ENCODE results near the gene GAMT. TPM values are rescaled to one million over a fixed set of nuclear protein-coding genes. Genes with fewer than 3 reads are reported as not detected.

Gene GAMT
- total and polyA plus RNA-seq, 2 of the 13 experiments (the other 11 are each of a cell fraction or from before 2014, with no cell fraction given): 115 to 124 TPM

GRCh38 chr19:1383312-1384084, 17.8 kb downstream of the GAMT start, which contains the start of gene NDUFS7 (continued):
- TF ChIP-seq HNRNPLL (IDR thresholded peaks at IDR 0.05; ENCODE audit: low read depth, low read length, poor library complexity, severe bottlenecking) (peak; percentile 79), TCF7 (IDR thresholded peaks at IDR 0.05; ENCODE audit: low read depth) (no peak; the same call in 1 of the 2 replicates), ZNF766 (CRISPR knock-in tag; IDR thresholded peaks at IDR 0.05; ENCODE audit: borderline replicate concordance) (peak; percentile 94), ZFYVE20 (CRISPR knock-in tag; IDR thresholded peaks at IDR 0.05; ENCODE audit: borderline replicate concordance, low read depth) (no peak), REST (IDR thresholded peaks at IDR 0.05; ENCODE audit: borderline replicate concordance in 1 of 2, low read depth in 1 of 2, low read length in 2 of 2) (peak in 1 of 2 experiments; percentile 68; a peak in 1 of 4 replicates), PTBP1 (IDR thresholded peaks at IDR 0.05; ENCODE audit: low read depth, low read length, poor library complexity, severe bottlenecking) (no peak), ATF7 (IDR thresholded peaks at IDR 0.05) (peak; percentile 26; the same call in 1 of the 2 replicates), ATF7 (CRISPR knock-in tag; IDR thresholded peaks at IDR 0.05) (peak; percentile 95; the same call in 1 of the 2 replicates), ZNF792 (CRISPR knock-in tag; IDR thresholded peaks at IDR 0.05) (peak; percentile 91), ZNF704 (CRISPR knock-in tag; IDR thresholded peaks at IDR 0.05; ENCODE audit: borderline replicate concordance) (peak; percentile 96; the same call in 1 of the 2 replicates), ZNF446 (CRISPR knock-in tag; IDR thresholded peaks at IDR 0.05) (peak; percentile 99), PREB (CRISPR knock-in tag; IDR thresholded peaks at IDR 0.05) (peak; percentile 93; the same call in 1 of the 2 replicates), ZBTB10 (CRISPR knock-in tag; IDR thresholded peaks at IDR 0.05; ENCODE audit: borderline replicate concordance) (peak; percentile 98; the same call in 1 of the 2 replicates), ZNF251 (CRISPR knock-in tag; IDR thresholded peaks at IDR 0.05) (peak; percentile 96), CREM (IDR thresholded peaks at IDR 0.05) (peak; percentile 83), CREM (CRISPR knock-in tag; IDR thresholded peaks at IDR 0.05) (peak; percentile 62), EHMT2 (IDR thresholded peaks at IDR 0.05; ENCODE audit: borderline replicate concordance, low read depth, low read length) (no peak), CCDC6 (CRISPR knock-in tag; IDR thresholded peaks at IDR 0.05) (no peak), KDM2A (CRISPR knock-in tag; IDR thresholded peaks at IDR 0.05; ENCODE audit: borderline replicate concordance, low read depth) (peak; percentile 98), GATAD2A (CRISPR knock-in tag; IDR thresholded peaks at IDR 0.05) (peak; percentile 78), MBNL3 (CRISPR knock-in tag; conservative IDR thresholded peaks at IDR 0.05) (0 out of 2 replicates have a peak, but pooled peaks have one; percentile 10)

All from HepG2 (cell line).